ENCODE results near the gene PLP1. TPM values are rescaled to one million over a fixed set of nuclear protein-coding genes. Genes with fewer than 3 reads are reported as not detected.

Gene PLP1
- total RNA-seq, 1 donor from 2014 or later = 5.9 TPM

DNA sequence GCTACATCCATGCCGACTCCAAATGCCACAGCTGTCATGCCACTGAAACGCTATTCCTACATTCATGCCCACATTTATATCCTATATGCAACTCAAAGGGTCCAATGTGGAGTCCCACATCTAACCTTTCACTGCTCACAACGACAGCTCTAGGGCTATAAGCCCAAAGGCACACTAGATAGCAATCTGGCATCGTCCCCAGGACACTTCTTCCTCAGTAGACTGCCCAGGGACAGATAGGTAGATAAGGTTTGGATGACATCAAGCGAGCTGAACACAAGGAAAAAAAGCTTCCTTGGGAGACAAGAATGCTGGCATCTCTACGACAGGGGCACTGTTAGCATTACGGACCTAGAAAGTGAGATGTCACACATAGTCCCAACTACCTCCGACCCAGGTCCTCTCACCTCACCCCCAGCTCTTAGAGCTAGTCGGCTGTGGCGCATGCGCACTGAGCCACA lies 54.7 kb downstream of the PLP1 start:
- H3K27me3 ChIP-seq = peaks cover 8% of the 10 kb centered on the region
- H3K36me3 ChIP-seq = no peaks in the 10 kb centered on the region
- intact Hi-C loops (cut with DNase I) = loop anchor here (5.0 kb wide), 2 partner anchors 86 to 144 kb away; partner anchors contain the start of gene MORF4L2
- H3K9me3 ChIP-seq = no peaks in the 10 kb centered on the region
- no peak for DNase-seq (ENCODE audit: low spot score in 2 of 2)
- TF ChIP-seq, protein P1, sequence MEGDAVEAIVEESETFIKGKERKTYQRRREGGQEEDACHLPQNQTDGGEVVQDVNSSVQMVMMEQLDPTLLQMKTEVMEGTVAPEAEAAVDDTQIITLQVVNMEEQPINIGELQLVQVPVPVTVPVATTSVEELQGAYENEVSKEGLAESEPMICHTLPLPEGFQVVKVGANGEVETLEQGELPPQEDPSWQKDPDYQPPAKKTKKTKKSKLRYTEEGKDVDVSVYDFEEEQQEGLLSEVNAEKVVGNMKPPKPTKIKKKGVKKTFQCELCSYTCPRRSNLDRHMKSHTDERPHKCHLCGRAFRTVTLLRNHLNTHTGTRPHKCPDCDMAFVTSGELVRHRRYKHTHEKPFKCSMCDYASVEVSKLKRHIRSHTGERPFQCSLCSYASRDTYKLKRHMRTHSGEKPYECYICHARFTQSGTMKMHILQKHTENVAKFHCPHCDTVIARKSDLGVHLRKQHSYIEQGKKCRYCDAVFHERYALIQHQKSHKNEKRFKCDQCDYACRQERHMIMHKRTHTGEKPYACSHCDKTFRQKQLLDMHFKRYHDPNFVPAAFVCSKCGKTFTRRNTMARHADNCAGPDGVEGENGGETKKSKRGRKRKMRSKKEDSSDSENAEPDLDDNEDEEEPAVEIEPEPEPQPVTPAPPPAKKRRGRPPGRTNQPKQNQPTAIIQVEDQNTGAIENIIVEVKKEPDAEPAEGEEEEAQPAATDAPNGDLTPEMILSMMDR (IDR thresholded peaks at IDR 0.05) = no peak
- H3K4me1 ChIP-seq = no peaks in the 10 kb centered on the region
- peak overlapping the region; percentile 59 to 80 for H3K4me3 ChIP-seq
- peak overlapping the region; percentile 69 to 87 for H3K27ac ChIP-seq

DNA sequence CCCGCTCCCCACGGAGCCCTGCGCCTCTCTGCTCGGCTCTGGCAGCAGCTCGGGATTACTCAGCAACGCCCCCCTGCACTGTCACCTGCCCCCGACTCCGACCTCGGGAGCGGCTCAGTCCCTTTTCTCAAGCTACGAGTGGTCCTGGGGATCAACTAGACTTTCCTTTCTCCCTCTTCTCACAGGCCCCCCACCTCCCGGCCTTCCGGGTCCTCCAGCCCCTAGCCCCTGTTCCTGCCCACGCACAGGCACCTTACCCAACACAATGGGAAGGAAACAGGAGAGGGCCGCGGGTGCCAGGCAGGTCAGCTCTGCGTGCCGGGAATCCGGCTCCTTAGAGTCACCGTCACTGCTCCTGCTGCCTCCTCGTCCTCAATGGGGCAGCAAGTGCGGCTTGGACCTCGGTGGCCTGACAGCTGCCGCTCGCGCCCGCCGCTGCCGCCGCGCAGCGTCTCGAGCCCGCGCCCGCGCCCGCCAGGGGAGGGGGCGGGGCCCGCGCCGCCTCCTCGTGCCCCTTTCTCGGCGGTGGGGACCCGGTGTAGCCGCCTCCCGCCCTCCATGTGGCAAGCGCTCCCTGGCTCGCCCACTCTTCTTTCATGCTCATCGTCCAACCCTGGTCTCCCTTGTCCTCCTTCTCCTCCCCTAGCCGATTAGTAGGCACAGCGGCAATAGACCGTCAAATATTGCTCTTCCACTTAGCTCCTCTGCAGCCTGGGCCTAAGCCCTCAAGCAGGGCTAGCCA lies 55.3 kb downstream of the PLP1 start, which contains the start of gene RAB9B:
TSS of gene RAB9B (minus strand) at position 455 of the 742 bp plus-strand sequence. CDS start 6,473 bp downstream, outside the sequence.
- Histone ChIP-seq H3K36me3 (no peaks in the 10 kb centered on the region), H3K27me3 (peaks cover 8% of the 10 kb centered on the region), H3K27ac (peak within 1 kb of the TSS; percentile 69 to 87), H3K4me3 (peak within 1 kb of the TSS; percentile 59 to 80), H3K9me3 (no peaks in the 10 kb centered on the region), H3K4me1 (no peaks in the 10 kb centered on the region)
- intact Hi-C loops (cut with DNase I) = loop anchor here (5.0 kb wide), 2 partner anchors 85 to 145 kb away; partner anchors contain the start of gene MORF4L2
- DNase-seq (ENCODE audit: low spot score in 2 of 2) = peak in 1 of 2 donors; percentile 81
- TF ChIP-seq, protein P1 (IDR thresholded peaks at IDR 0.05) = no peak

GRCh38 chrX:103839404-103839803 lies 62.8 kb downstream of the PLP1 start:
- Histone ChIP-seq H3K27me3 (peaks cover 6% of the 10 kb centered on the region), H3K4me3 (no peak overlapping the region), H3K4me1 (no peaks in the 10 kb centered on the region), H3K9me3 (no peaks in the 10 kb centered on the region), H3K36me3 (no peaks in the 10 kb centered on the region), H3K27ac (no peak overlapping the region)
- intact Hi-C loops (cut with DNase I) = no loop called here
- DNase-seq (ENCODE audit: low spot score in 2 of 2) = no peak
- TF ChIP-seq, protein P1 (IDR thresholded peaks at IDR 0.05) = no peak

Other genes starting within 250 kb of the PLP1 start
- 91.7 TPM for gene TCEAL4, start 191.3 kb upstream of the PLP1 start, total RNA-seq
- gene TCEAL3, start 168.9 kb upstream of the PLP1 start, total RNA-seq = 11.3 TPM
- 4.9 TPM for gene TCEAL1, start 147.9 kb upstream of the PLP1 start, total RNA-seq
- gene MORF4L2, start 90.1 kb upstream of the PLP1 start, total RNA-seq = 211 TPM
- gene TMEM31, start 65.9 kb upstream of the PLP1 start, total RNA-seq = not detected
- 0.43 TPM for gene RAB9B, start 55.4 kb downstream of the PLP1 start, total RNA-seq
- gene TMSB15B, start 185.8 kb downstream of the PLP1 start, total RNA-seq = 0.32 TPM
- not detected for gene H2BW1, start 236.9 kb downstream of the PLP1 start, total RNA-seq